SK-N-MC (cell line): Measurements from ENCODE around the gene FAM193B.

Experiments used
- DNase-seq: peaks from one replicate; pipeline ENCODE4 v3.0.0-alpha.2; 2011; ENCODE audit warnings: low read depth, low spot score
- H3K27ac ChIP-seq: fragments of 200-600 bp; sonication (generic); 2 replicates; pipeline ENCODE4 v1.5.1; 2016; ENCODE audit warnings: mixed run types
- H3K36me3 ChIP-seq: fragments of 200-600 bp; sonication (generic); 2 replicates; pipeline ENCODE4 v1.6.1; 2017; ENCODE audit warnings: antibody characterized with exemption, low read length, mixed read lengths; ENCODE audit not compliant: insufficient read depth
- H3K4me3 ChIP-seq: fragments of 200-600 bp; sonication (generic); 2 replicates; pipeline ENCODE4 v1.5.1; 2016
- H3K9ac ChIP-seq: fragments of 200-600 bp; sonication (generic); 2 replicates; pipeline ENCODE4 v1.8.0; 2017; ENCODE audit warnings: mixed run types, mixed read lengths; ENCODE audit not compliant: insufficient read length
- H3K9me3 ChIP-seq: fragments of 200-600 bp; sonication (generic); 2 replicates; pipeline ENCODE4 v1.6.1; 2017; ENCODE audit warnings: low read depth, mild to moderate bottlenecking, antibody characterized with exemption, low read length, moderate library complexity, mixed read lengths
- EZH2 ChIP-seq: fragments of 200-600 bp; sonication (generic); IDR thresholded peaks from one replicate; pipeline ENCODE4 v1.6.1; 2017; ENCODE audit warnings: antibody characterized with exemption
- FOXP2 ChIP-seq: optimal IDR thresholded peaks from 2 replicates; pipeline ENCODE3; 2011; ENCODE audit warnings: mild to moderate bottlenecking, moderate library complexity; ENCODE audit not compliant: insufficient read depth; ENCODE audit errors: extremely low read length, control extremely low read depth
- POLR2AphosphoS5 ChIP-seq: IDR thresholded peaks from 2 replicates; pipeline ENCODE4 v1.6.1; 2012; ENCODE audit warnings: mild to moderate bottlenecking, low read depth, low read length, borderline replicate concordance

FAM193B gene

DNA sequence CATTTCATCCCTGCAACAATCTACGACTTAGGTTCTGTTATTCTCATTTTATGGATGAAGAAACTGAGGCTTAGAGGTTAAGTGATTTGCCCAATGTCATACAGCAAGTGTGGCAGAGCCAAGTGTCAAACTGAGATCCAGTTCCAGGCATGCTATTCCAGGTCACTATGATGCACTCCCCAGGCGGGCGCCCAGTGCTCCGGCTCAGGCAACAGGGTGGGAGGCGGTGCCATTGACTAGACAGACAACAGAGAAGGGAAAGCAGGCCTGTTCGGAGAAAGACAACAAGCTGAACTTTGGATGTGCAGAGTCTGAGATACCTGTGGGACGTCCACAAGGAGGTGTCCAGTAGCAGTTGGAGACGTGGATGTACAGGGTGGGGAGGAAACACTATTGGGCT lies 26.8 kb downstream of the FAM193B start:
- H3K9me3 ChIP-seq = no peaks in the 10 kb centered on the region
- no peak overlapping the region for H3K27ac ChIP-seq
- no peak for DNase-seq
- no peak overlapping the region for H3K9ac ChIP-seq
- H3K4me3 ChIP-seq = no peak overlapping the region
- TF ChIP-seq EZH2 (no peak), POLR2AphosphoS5 (no peak), FOXP2 (no peak)
- H3K36me3 ChIP-seq = peaks cover 33% of the 10 kb centered on the region; the same call in 1 of the 2 replicates

DNA sequence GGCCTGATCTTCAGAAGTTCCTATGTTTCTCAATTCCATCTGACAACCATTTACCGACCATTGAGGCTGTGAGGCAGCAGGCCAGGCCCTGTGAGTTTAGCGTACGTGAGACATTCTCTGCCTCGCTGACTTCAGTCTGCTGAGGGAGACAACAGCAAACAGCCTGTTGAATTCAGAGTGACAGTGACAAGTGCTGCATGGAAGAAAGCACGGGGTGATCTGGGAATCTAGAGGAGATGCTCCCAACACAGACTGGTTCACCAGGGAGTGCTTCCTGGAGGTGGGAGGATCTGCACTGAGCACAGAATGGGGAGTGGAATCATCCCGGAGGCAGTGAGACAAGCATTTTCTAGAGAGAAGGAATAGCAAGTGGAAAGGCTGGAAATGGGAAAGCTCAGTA lies 27.6 kb downstream of the FAM193B start:
- Histone ChIP-seq H3K36me3 (peaks cover 27% of the 10 kb centered on the region; the same call in 1 of the 2 replicates), H3K4me3 (no peak overlapping the region), H3K9ac (no peak overlapping the region), H3K27ac (no peak overlapping the region), H3K9me3 (no peaks in the 10 kb centered on the region)
- TF ChIP-seq POLR2AphosphoS5 (no peak), EZH2 (no peak), FOXP2 (no peak)
- DNase-seq = no peak

DNA sequence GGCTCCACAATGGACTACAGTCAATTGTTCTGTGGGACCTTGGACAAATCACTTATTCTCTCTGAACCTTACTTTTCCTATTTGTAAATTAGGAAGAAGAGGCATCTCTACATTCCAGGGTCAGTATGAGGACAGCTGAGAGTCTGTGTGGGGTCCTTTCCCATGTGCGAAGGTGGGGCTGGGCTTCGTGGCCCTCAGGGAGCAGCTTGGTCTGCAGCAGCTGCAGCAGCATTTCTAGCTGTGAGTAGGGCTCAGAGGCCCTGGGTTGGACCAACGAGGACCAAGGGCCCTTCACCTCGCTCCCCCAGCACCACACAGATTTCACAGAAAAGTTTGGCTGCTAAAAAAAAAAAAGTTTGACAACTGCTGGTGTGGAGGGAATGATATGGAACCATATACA lies 28.2 kb downstream of the FAM193B start:
- Histone ChIP-seq H3K9me3 (no peaks in the 10 kb centered on the region), H3K9ac (no peak overlapping the region), H3K36me3 (peaks cover 33% of the 10 kb centered on the region; the same call in 1 of the 2 replicates), H3K27ac (no peak overlapping the region), H3K4me3 (no peak overlapping the region)
- no peak for DNase-seq
- no peak for TF ChIP-seq POLR2AphosphoS5
- no peak for TF ChIP-seq EZH2
- no peak for TF ChIP-seq FOXP2

DNA sequence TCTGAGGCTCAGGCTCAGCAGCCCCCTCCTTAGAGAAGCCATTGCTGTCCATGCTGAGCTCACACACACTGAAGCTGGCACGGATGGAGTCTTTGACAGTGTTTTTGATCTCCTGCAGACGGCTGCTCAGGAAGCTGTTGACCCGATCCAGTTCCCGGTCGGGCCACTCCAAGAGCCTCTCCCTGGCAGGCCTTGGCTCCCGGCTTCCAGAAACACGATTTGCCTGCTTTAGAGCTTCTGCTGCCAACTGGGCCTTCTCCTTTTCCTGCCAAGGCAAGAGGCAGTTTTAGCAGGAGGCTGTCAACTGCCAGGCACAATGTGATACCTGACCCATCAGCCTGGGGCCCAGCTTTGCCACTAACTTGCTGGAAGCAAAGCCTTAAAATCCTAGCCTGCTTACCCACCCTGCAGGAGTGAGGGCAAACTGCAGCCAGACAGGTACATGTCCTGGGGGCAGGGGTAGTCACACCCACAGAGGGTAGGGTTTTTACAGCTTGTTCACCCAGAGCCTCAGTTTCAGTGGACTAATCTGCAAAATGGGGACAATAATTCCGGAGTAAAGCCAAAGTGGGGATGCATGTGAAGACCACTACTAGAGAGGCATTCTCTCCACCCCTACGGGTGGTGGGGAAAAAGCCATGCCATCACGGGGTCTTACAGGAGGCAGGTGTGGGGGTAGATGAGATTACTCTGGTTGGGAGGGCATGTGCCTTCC lies 29.3 kb downstream of the FAM193B start:
- Histone ChIP-seq H3K27ac (no peak overlapping the region), H3K9me3 (no peaks in the 10 kb centered on the region), H3K4me3 (no peak overlapping the region), H3K36me3 (peaks cover 27% of the 10 kb centered on the region; the same call in 1 of the 2 replicates), H3K9ac (no peak overlapping the region)
- TF ChIP-seq FOXP2 = no peak
- no peak for TF ChIP-seq EZH2
- TF ChIP-seq POLR2AphosphoS5 = no peak
- DNase-seq = no peak

DNA sequence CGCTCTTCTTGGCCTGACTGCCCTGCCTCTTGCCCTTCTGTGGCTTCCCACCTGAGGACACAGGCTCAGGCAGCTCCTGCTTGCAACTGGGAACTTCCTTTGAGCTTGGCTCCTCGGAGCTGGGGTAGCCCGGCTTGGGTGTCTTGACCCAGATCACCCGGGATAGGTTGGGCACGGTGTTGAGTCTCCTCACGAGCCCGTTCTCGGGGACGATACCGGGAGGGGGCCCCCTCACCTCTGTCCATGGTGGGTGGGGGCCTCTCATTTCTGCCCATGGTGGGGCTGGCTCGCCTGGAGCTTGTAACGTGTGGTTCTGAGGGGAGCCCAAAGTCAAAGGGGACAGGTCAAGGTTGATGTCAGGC lies 29.8 kb downstream of the FAM193B start:
- no peak overlapping the region for H3K4me3 ChIP-seq
- TF ChIP-seq EZH2 = no peak
- H3K9ac ChIP-seq = no peak overlapping the region
- peaks cover 27% of the 10 kb centered on the region; the same call in 1 of the 2 replicates for H3K36me3 ChIP-seq
- DNase-seq = no peak
- no peak overlapping the region for H3K27ac ChIP-seq
- no peaks in the 10 kb centered on the region for H3K9me3 ChIP-seq

DNA sequence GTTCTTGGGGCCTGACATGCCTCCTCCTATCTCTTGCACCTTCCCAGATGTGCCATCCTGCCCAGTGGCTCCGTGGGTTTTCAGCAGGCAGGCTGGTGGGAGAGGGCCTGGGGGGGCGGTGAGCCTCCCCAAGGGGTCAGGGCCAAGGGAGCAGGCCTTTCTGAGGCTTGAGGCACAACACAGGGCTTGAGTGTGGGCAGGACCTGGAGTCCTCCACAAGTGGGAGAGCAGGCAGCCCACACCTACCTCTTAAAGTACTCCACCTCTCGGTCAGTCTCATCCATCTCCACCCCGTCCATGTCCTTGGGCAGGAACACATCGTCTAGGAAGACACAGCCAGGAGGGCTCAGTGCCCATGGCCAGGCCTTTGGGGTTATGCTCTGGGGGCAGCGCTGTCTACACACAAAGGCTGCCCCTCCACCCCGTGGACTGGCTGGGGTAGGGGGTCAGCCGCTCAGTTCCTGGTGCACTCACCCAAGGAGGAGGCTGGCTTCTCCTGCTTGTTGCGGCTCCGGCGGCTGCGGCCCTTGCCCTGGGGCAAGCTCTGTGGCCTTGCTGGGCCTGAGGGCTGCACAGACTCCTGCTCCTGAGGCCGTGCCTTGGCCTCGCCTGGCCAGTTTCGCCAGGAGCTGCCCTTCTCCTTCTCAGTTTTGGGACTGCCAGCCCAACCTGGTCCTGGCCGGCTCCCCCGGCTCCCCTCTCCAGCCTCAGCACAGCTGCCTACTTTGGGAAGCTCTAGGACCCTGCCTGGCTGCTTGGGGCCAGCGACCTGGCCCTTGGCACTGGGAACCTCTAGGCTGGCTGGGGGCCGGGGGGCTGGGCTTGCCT lies 30.4 kb downstream of the FAM193B start:
- H3K36me3 ChIP-seq = peaks cover 25% of the 10 kb centered on the region; the same call in 1 of the 2 replicates
- H3K9ac ChIP-seq = no peak overlapping the region
- no peak overlapping the region for H3K27ac ChIP-seq
- TF ChIP-seq POLR2AphosphoS5 (no peak), FOXP2 (no peak)
- no peaks in the 10 kb centered on the region for H3K9me3 ChIP-seq
- DNase-seq = no peak
- H3K4me3 ChIP-seq = no peak overlapping the region

DNA sequence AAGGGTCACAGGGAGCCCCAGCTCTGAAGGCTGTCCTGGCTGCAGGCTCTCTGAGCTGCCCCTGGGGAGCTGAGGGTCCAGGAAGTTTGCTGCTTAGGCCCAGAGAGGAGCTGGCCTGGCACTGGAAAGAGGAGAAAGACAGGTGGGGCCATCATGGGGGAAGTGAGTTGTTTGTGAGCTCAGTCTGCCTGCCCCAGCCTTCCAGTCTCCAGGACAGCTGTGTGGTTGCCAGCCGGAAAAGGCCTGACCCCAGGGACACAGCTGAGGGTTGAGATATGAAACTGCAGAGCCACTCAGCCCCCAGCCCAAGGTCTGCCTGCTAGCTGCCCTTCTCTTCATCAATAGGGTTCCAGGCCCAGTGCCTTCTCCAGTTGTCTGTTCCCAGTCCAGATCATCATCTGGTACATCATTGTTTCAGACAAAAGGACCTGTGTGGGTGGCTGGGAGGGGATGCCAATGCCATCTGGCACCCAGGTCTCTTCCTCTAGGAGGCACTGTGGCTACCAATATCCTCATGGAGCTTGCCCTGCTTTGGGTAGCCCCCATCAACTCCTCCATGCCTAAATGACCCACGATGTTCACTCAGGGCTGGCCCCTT lies 33.3 kb downstream of the FAM193B start:
- no peak for TF ChIP-seq EZH2
- no peak for TF ChIP-seq POLR2AphosphoS5
- TF ChIP-seq FOXP2 = no peak
- H3K4me3 ChIP-seq = no peak overlapping the region
- peaks cover 19% of the 10 kb centered on the region; the same call in 1 of the 2 replicates for H3K36me3 ChIP-seq
- H3K27ac ChIP-seq = no peak overlapping the region
- no peaks in the 10 kb centered on the region for H3K9me3 ChIP-seq
- no peak for DNase-seq
- H3K9ac ChIP-seq = no peak overlapping the region

DNA sequence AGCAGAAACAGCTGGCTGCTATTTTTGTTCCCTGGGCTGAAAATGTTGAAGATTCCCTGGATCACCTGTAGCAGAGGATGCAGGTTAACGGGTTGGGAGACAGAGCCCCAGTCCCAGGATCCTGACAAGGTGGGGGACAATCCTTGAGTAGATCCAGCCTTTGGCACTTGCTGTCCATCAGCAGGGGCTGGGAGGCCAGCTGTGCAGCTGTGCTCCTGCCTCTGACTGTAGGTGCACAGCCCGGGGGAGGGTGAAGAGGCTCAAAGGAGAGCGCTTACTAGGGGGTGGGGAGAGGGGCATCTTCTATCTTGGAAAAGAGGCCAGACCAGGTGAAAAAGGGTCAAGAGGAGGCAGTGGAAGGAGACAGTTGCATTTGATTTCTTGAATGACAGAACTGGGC lies 34.1 kb downstream of the FAM193B start:
- Histone ChIP-seq H3K9ac (no peak overlapping the region), H3K4me3 (no peak overlapping the region), H3K27ac (no peak overlapping the region), H3K36me3 (peaks cover 26% of the 10 kb centered on the region), H3K9me3 (no peaks in the 10 kb centered on the region)
- DNase-seq = no peak
- TF ChIP-seq FOXP2 (no peak), POLR2AphosphoS5 (no peak), EZH2 (no peak)
